A204.1 (cell line): ENCODE results near the gene ZNF559.

Source experiments
- FAIRE-seq: peaks from 2 replicates; lab custom pipeline; 2012; peaks lifted over from hg19 to GRCh38; lab: Jason Lieb, UNC

The ZNF559 gene

GRCh38 chr19:9354651-9355050 lies 30.7 kb downstream of the ZNF559 start:
- no peak for FAIRE-seq

- no peak for FAIRE-seq
These were observed 38.9 kb downstream of the ZNF559 start, which contains the start of gene ZNF177 for GRCh38 chr19:9362905-9363304. ZNF177 (plus strand) TSS chr19:9363013; CDS start chr19:9378312, 15,299 bp downstream.

DNA sequence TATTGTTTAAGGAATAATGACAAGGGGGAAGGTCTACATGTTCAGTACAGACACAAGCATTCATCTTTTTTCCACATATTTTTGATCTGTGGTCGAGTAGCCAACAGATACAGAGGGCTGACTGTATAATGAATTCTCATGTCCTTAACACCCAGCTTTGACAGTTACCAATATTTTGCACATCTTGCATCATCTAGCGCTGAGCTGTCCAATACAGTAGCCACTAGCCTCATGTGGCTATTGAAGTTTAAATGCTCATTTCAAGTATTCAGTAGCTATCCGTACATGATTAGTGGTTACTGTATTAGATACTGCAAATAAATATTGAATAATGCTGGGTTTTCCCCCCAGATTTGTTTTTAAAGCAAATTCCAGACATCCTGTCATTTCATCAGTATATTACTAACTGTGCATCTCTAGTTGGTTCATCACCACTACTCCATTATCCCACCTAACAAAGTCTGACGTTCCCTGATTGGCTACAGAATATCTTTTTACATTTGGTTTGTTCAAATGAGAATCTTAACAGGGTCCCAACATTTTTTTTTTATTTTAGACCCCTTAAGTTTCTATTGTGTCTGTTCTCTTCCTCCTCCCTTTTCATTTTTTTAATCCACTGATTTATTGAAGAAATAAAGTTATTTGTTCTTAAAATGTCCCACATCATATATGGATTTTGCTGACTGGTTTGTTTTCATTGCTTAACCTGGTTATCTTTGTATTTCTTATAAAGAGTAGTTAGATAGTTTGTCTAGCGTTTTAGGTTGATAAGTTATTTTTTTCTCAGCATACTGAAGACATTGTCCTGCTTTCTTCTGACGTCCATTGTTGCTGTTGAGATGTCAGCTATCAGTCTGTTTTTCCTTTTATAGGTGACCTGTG lies 47.0 kb downstream of the ZNF559 start:
- FAIRE-seq = no peak

GRCh38 chr19:9381361-9381785 lies 57.4 kb downstream of the ZNF559 start:
- no peak for FAIRE-seq
